Mucosa of rectum (tissue), 2 donors: Measurements from ENCODE around the gene SYNGR2.

Source experiments
- H3K27ac ChIP-seq, 2 donors: one replicate each; pipeline ENCODE4 v1.7.0; 2013; ENCODE audit warnings: inconsistent platforms in 2 of 2, low read depth in 2 of 2, low read length in 2 of 2
- H3K27me3 ChIP-seq, 2 donors: one replicate each; pipeline ENCODE4 v1.7.0; 2013; ENCODE audit warnings: low read length in 2 of 2; ENCODE audit not compliant: control insufficient read depth in 2 of 2, insufficient read depth in 2 of 2
- H3K36me3 ChIP-seq, 2 donors: one replicate each; pipeline ENCODE4 v1.7.0; 2013; ENCODE audit warnings: low read length in 2 of 2; ENCODE audit not compliant: control insufficient read depth in 2 of 2, insufficient read depth in 2 of 2
- H3K4me1 ChIP-seq, 2 donors: one replicate each; pipeline ENCODE4 v1.7.0; 2013; ENCODE audit warnings: low read length in 2 of 2, mild to moderate bottlenecking in 1 of 2; ENCODE audit not compliant: control insufficient read depth in 2 of 2, insufficient read depth in 2 of 2
- H3K4me3 ChIP-seq, 2 donors: one replicate each; pipeline ENCODE4 v1.7.0; 2013; ENCODE audit warnings: low read length in 2 of 2
- H3K9ac ChIP-seq, 2 donors: one replicate each; pipeline ENCODE4 v1.7.0; 2013; ENCODE audit warnings: low read length in 2 of 2, low read depth in 1 of 2, mild to moderate bottlenecking in 1 of 2
- H3K9me3 ChIP-seq, 2 donors: one replicate each; pipeline ENCODE4 v1.7.0; 2013; ENCODE audit warnings: low read length in 2 of 2; ENCODE audit not compliant: control insufficient read depth in 2 of 2
- donor health status: healthy.
- donor health status: Normal muscosa, but diverticular disease.

SYNGR2 gene

GRCh38 chr17:78173097-78173715 is 4.8 kb downstream of the SYNGR2 start:
- Histone ChIP-seq H3K9me3 (no peaks in the 10 kb centered on the region), H3K36me3 (peaks cover 12 to 14% of the 10 kb centered on the region in 2 donors), H3K27me3 (no peaks in the 10 kb centered on the region), H3K27ac (peak overlapping the region; percentile 93 to 97), H3K4me3 (peak overlapping the region in 1 of 2 donors; percentile 31), H3K4me1 (peaks cover 73 to 80% of the 10 kb centered on the region in 2 donors), H3K9ac (peak overlapping the region; percentile 56 to 74)

DNA sequence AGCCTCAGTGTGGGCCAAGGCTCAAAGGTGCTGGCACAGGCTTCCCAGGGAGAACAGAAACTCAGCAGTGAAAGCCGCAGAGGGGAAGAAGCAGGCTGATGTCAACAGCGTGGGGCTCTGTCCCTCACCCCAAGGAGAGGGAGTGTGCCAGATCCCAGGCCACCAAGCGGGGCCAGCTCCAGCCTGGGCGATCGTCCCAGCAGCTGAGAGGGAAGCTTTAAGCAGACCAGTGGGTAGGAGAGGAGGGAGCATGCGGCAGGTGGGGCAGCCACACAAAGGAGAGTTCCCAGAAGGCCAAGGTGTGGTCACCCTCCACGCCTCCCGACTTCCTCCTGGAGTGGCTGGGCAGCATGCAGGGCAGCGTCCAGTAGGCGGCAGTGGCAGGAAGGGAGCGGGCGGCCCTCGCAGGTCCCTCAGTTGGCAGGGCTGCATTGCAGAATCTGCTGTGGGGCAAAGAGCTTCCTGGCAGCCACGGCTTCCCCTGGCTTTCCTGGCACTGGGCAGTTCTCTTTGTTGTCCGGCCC is 6.0 kb downstream of the SYNGR2 start:
- H3K27me3 ChIP-seq = no peaks in the 10 kb centered on the region
- peak overlapping the region; percentile 53 to 54 for H3K4me3 ChIP-seq
- H3K9me3 ChIP-seq = no peaks in the 10 kb centered on the region
- H3K36me3 ChIP-seq = peaks cover 12 to 14% of the 10 kb centered on the region in 2 donors
- peak overlapping the region; percentile 65 to 80 for H3K9ac ChIP-seq
- peaks cover 70 to 76% of the 10 kb centered on the region in 2 donors for H3K4me1 ChIP-seq
- peak overlapping the region; percentile 93 to 97 for H3K27ac ChIP-seq

- Histone ChIP-seq H3K9me3 (no peaks in the 10 kb centered on the region), H3K27ac (peak overlapping the region; percentile 93 to 97)
Observed at GRCh38 chr17:78174870-78175642, 6.7 kb downstream of the SYNGR2 start.

DNA sequence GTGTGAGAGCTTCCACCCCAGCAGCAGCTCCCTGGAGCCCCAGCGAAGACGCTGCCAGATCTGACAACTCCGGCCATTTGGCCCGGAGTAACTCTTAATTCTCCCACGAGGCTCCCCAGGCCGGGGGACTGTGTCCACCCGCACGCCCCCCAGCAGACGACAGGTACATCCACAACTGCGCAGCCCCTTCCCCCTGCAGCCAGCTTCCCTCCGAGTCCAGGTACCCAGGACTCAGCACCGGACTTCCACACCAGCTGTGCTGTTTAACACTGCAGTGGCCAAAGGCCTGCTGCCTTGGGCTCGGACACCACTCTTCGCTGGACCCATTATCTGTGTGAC is 7.2 kb downstream of the SYNGR2 start:
- Histone ChIP-seq H3K27me3 (no peaks in the 10 kb centered on the region), H3K36me3 (peaks cover 12 to 14% of the 10 kb centered on the region in 2 donors), H3K9ac (peak overlapping the region; percentile 56 to 65), H3K4me1 (peaks cover 62 to 65% of the 10 kb centered on the region in 2 donors), H3K9me3 (no peaks in the 10 kb centered on the region), H3K27ac (peak overlapping the region; percentile 93 to 97), H3K4me3 (no peak overlapping the region)

More at GRCh38 chr17:78174870-78175642, 6.7 kb downstream of the SYNGR2 start:
- Histone ChIP-seq H3K36me3 (peaks cover 12 to 14% of the 10 kb centered on the region in 2 donors), H3K27me3 (no peaks in the 10 kb centered on the region), H3K4me3 (peak overlapping the region; percentile 53 to 54), H3K9ac (peak overlapping the region; percentile 56 to 65), H3K4me1 (peaks cover 64 to 69% of the 10 kb centered on the region in 2 donors)

DNA sequence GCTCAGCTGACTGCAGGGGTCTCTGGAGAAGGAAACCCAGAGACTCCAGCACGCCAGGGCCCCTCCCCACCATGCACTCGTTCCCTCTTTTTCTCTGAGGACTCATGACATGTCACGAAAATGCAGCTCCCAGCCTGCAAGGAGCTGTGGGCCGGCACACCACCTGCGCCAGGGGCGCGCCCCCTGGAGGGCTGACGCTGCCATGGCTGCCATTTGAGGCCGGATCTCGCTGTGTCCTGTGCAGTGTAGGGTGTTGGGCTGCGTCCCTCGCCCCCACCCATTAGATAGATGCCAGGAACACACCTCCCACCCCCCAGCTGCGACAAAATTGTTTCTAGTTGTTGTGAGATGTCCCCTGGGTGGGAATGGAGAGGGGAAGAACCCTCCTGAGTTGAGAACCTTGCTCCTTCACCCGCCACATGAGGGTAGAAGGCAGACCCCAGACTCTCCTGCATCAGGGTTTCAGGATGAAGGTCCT is 8.2 kb downstream of the SYNGR2 start:
- peak overlapping the region in 1 of 2 donors; percentile 65 for H3K9ac ChIP-seq
- H3K4me1 ChIP-seq = peaks cover 56 to 57% of the 10 kb centered on the region in 2 donors
- H3K4me3 ChIP-seq = no peak overlapping the region
- peaks cover 8 to 9% of the 10 kb centered on the region in 2 donors for H3K36me3 ChIP-seq
- peak overlapping the region; percentile 1 to 97 for H3K27ac ChIP-seq
- H3K27me3 ChIP-seq = no peaks in the 10 kb centered on the region
- no peaks in the 10 kb centered on the region for H3K9me3 ChIP-seq

DNA sequence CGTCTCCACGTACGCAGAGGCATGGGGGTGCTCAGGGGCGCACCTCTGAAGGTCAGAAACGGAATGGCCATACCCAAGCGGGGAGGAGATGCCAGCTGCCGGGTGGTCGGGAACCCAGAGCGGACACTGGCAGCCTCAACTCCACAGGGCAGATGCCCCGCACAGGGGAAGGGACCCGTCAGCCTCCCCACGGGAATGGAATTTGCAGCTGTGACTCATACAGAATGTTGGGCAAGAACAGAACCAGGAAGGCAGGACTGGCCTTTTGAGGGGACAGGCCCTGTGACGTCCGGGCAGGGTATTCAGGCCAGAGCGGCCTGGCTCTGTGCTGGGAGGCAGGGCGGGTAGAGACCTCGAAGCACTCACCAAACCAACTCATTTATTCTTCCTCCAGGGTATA is 11.0 kb downstream of the SYNGR2 start:
- no peak overlapping the region for H3K4me3 ChIP-seq
- peak overlapping the region; percentile 60 to 70 for H3K27ac ChIP-seq
- H3K27me3 ChIP-seq = no peaks in the 10 kb centered on the region
- H3K9ac ChIP-seq = no peak overlapping the region
- H3K9me3 ChIP-seq = no peaks in the 10 kb centered on the region
- peaks cover 28 to 29% of the 10 kb centered on the region in 2 donors for H3K4me1 ChIP-seq
- H3K36me3 ChIP-seq = peaks cover 0 to 2% of the 10 kb centered on the region in 2 donors

GRCh38 chr17:78180083-78180482 is 11.7 kb downstream of the SYNGR2 start:
- Histone ChIP-seq H3K4me3 (peak overlapping the region in 1 of 2 donors; percentile 13), H3K27me3 (no peaks in the 10 kb centered on the region), H3K27ac (peak overlapping the region; percentile 60 to 70), H3K36me3 (peaks cover 0 to 2% of the 10 kb centered on the region in 2 donors), H3K9me3 (no peaks in the 10 kb centered on the region), H3K4me1 (peaks cover 21 to 27% of the 10 kb centered on the region in 2 donors), H3K9ac (peak overlapping the region in 1 of 2 donors; percentile 41)

DNA sequence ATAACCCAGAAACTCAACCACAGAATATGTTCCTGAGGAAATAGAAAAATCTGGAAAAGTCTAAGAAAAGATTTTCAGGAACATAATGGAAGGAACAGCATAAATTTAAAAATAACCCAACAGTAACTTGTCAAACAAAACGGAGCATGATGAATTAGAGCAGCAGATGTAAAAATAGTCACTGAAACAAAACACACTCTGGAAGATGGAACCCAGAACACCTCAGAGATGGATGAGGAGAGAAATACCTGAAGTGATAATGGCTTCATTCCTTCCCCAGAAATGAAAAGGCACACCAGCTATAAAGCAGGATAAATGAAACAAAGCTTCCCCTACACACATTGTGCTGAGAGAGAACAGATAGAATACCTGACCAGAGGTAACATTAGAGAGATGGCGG is 12.1 kb downstream of the SYNGR2 start:
- Histone ChIP-seq H3K36me3 (peaks cover 0 to 2% of the 10 kb centered on the region in 2 donors), H3K27me3 (no peaks in the 10 kb centered on the region), H3K9ac (peak overlapping the region in 1 of 2 donors; percentile 41), H3K4me3 (no peak overlapping the region), H3K27ac (peak overlapping the region; percentile 60 to 70), H3K4me1 (peaks cover 17 to 22% of the 10 kb centered on the region in 2 donors), H3K9me3 (no peaks in the 10 kb centered on the region)

- peaks cover 8 to 15% of the 10 kb centered on the region in 2 donors for H3K4me1 ChIP-seq
- H3K36me3 ChIP-seq = peaks cover 0 to 2% of the 10 kb centered on the region in 2 donors
- H3K9ac ChIP-seq = no peak overlapping the region
- H3K4me3 ChIP-seq = no peak overlapping the region
- H3K9me3 ChIP-seq = no peaks in the 10 kb centered on the region
- no peaks in the 10 kb centered on the region for H3K27me3 ChIP-seq
- H3K27ac ChIP-seq = no peak overlapping the region
Observed at GRCh38 chr17:78182504-78182903, 14.1 kb downstream of the SYNGR2 start.

- Histone ChIP-seq H3K4me3 (no peak overlapping the region), H3K27ac (peak overlapping the region in 1 of 2 donors; percentile 4), H3K9me3 (no peaks in the 10 kb centered on the region), H3K4me1 (peaks cover 11 to 21% of the 10 kb centered on the region in 2 donors), H3K9ac (no peak overlapping the region), H3K36me3 (peaks cover 0 to 2% of the 10 kb centered on the region in 2 donors), H3K27me3 (no peaks in the 10 kb centered on the region)
Observed at GRCh38 chr17:78183916-78184315, 15.5 kb downstream of the SYNGR2 start.
